Activated naive CD8-positive, alpha-beta T cell treated with anti-CD3 and anti-CD28 coated beads, Interleukin-2, amount 10 ng/mL, durations not matched to agents 7 days and 5 days (primary cell): Measurements from ENCODE around the gene VMA21. TPM values are rescaled to one million over a fixed set of nuclear protein-coding genes. Genes with fewer than 3 reads are reported as not detected.
A peak's percentile ranks its signal among the peaks of the same experiment; 100 is the strongest.

ENCODE experiments used
- ATAC-seq: fragments of 150-1000 bp; cut with Tn5 transposase; one replicate; pipeline ENCODE4 v1.10.0; 2021; ENCODE audit warnings: low read depth, moderate library complexity
- POLR2A ChIA-PET: fragments of 350-600 bp; sonication (Branson Sonifier 250); formaldehyde crosslinking; loops from one replicate; lab custom pipeline; 2021; ENCODE audit warnings: antibody characterized with exemption; lab: Charles Lee
- DNase-seq: peaks from one replicate; pipeline ENCODE4 v3.0.0; 2021
- H3K27ac Mint-ChIP-seq: one replicate; pipeline ENCODE4 v1.8.0; 2022; ENCODE audit warnings: mild to moderate bottlenecking, mixed read lengths
- H3K27me3 Mint-ChIP-seq: one replicate; pipeline ENCODE4 v1.8.0; 2022; ENCODE audit warnings: mild to moderate bottlenecking, moderate library complexity, mixed read lengths
- H3K36me3 Mint-ChIP-seq: one replicate; pipeline ENCODE4 v1.8.0; 2021; ENCODE audit warnings: mild to moderate bottlenecking, mixed read lengths
- H3K4me1 Mint-ChIP-seq: one replicate; pipeline ENCODE4 v1.8.0; 2021; ENCODE audit warnings: mixed read lengths
- H3K4me3 Mint-ChIP-seq: one replicate; pipeline ENCODE4 v1.8.0; 2022; ENCODE audit warnings: mild to moderate bottlenecking, moderate library complexity, mixed read lengths
- H3K9me3 Mint-ChIP-seq: one replicate; pipeline ENCODE4 v1.8.0; 2021; ENCODE audit warnings: mixed read lengths
- total RNA-seq, 2 experiments: library from RNA; stranded (reverse); gene quantifications; one replicate each; pipeline ENCODE4 v1.2.3, GENCODE V29; 2021

VMA21 gene, protein sequence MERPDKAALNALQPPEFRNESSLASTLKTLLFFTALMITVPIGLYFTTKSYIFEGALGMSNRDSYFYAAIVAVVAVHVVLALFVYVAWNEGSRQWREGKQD
- total RNA-seq: 10 to 100 TPM; 39.1 to 43.7 TPM

DNA sequence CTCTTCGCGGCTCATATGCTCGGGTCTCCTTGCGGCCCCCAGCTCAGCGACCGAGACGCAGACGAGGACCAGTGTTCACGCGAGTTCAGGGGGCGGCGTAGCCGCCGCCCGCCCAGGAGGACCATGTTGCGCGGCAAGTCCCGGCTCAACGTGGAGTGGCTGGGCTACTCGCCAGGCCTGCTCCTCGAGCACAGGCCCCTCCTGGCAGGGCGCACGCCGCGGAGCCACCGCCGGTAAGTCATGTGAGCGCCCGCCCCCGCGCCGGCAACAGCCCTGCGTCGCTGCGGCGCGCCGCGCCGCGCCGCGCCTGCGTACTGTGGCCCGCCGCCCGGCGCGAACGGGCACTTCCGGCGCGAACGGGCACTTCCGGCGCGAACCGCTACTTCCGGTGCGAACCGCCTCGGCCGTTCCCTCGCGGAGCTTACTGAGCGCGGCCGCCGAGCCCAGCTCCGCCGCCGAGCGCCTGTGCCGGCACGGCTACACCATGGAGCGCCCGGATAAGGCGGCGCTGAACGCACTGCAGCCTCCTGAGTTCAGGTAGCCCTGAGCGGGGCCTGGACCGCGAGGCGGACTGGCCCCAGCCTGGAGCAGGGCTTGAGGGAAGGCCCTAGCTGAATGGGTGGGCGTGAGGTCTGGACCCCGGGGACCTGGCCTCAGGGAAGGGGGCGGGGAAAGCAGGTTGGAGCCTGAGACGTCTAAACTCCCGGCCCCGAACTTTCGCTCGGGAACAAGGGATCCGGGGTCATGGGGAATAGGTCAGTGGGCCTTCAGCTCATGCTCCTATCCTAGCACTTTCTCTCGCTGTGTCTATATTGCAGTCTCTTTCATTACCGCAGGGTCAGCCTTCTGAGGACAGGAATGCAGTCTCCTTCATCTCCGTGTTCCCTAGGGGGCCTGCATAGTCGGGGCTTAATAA lies at the start of gene VMA21:
VMA21 (plus strand) TSS at position 382 of the 916 bp plus-strand sequence; CDS start at position 485, 103 bp downstream.
- H3K27me3 Mint-ChIP-seq: no peaks in the 10 kb centered on the region
- peak within 1 kb of the TSS; percentile 96 for H3K27ac Mint-ChIP-seq
- peak within 1 kb of the TSS; percentile 87 for H3K4me3 Mint-ChIP-seq
- peaks cover 6% of the 10 kb centered on the region for H3K36me3 Mint-ChIP-seq
- no peaks in the 10 kb centered on the region for H3K9me3 Mint-ChIP-seq
- ATAC-seq: peak; percentile 84
- peaks cover 37% of the 10 kb centered on the region for H3K4me1 Mint-ChIP-seq
- peak; percentile 83 for DNase-seq
- POLR2A ChIA-PET: interaction anchor here (0.7 to 1.9 kb wide), 4 partner anchors 13 to 703 kb away, joined by 3 to 4 read pairs (median 4); partner anchors contain the start of gene HMGB3

DNA sequence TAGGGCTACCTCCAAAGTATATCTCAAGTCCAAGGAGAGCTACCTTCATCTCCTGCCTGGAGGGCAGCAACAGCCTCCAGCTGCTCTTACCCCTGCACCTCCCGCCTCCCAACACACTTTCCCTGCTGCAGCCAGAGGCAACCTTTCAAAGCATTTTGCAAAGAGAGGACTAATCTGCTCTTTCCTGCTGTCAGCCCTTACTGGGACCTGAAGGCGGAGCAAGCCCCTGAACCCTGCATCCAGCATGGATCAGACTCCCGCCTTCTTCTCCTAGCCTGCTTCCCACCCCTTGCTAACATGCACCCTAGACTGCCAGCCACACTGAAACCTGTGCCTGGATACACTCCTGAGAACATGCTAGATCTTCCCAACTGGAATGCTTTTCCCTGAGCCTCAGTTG lies 37.7 kb upstream of the VMA21 start:
- no peak for ATAC-seq
- Mint-ChIP-seq H3K27ac (no peak overlapping the region), H3K36me3 (no peaks in the 10 kb centered on the region)

DNA sequence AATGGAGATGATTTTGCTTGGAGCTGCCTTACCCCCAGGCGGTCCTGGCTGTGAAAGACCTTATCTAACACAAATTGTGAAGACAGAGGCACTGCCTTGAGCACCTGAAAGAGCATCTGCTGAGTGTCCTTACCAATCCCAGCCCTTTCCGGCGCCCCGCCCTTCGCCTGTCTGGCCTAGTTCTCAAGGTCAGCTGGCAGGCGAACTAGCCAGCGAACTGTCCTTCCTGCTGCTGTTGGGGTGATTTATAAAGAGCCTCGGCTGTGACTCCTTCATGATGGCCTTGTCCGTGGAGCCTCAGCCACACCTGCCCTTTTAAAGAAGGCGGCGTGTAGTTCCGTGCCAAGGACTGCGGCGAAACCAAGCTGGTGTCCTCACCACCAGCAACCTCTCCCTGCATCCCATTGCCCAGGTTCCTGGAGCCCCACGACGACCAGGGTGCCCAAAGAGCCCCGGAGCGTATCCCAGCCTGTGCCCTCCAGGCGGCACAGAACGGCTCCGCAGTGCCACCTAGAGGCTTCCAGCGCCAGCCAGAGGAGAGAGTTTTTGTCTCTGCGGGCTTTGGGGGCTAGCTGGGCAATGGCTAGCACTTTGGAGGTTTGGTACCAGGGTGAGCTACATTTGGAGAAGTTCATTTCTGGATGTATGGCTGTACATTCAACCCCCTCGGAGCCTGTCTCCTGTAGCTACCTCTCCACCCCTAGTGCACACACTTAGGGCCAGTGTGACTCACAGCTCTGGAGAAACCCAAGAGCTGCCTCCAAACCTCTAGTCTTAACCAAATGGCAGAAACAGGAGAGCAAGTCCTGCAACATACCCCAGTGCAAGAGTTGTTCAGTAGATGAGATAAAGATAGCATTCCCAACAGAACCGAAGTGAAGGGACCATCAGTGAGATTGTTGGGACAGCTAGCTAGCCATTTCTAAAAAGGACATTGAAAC lies 36.8 kb upstream of the VMA21 start:
- peaks cover 18% of the 10 kb centered on the region for H3K27me3 Mint-ChIP-seq
- DNase-seq (peak; percentile 58), ATAC-seq (peak; percentile 75)
- H3K4me1 Mint-ChIP-seq: no peaks in the 10 kb centered on the region
- no peak overlapping the region for H3K27ac Mint-ChIP-seq
- no peaks in the 10 kb centered on the region for H3K36me3 Mint-ChIP-seq
- H3K4me3 Mint-ChIP-seq: peak overlapping the region; percentile 28
- POLR2A ChIA-PET: no interaction called here
- no peaks in the 10 kb centered on the region for H3K9me3 Mint-ChIP-seq

More for the DNA sequence above, 37.7 kb upstream of the VMA21 start:
- Mint-ChIP-seq H3K4me1 (no peaks in the 10 kb centered on the region), H3K27me3 (peaks cover 18% of the 10 kb centered on the region), H3K4me3 (no peak overlapping the region), H3K9me3 (no peaks in the 10 kb centered on the region)
- no peak for DNase-seq
- POLR2A ChIA-PET: no interaction called here

DNA sequence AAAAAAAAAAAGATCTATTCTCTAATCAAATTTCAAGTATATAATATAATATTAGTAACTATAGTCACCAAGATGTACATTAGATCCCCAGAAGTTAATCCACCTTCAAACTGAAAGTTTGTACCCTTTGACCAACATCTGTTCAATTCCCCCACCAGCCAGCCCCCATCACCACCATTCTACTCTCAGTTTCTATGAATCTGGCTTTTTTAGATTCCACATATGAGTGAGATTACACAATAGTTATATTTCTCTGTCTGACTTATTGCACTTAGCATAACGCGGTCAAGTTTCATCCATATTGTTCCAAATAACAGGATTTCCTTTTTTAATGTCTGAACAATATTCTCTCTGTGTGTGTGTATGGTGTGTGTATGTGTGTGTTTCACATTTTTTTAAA lies 33.7 kb upstream of the VMA21 start:
- Mint-ChIP-seq H3K27me3 (peaks cover 19% of the 10 kb centered on the region), H3K4me1 (no peaks in the 10 kb centered on the region), H3K27ac (no peak overlapping the region), H3K36me3 (no peaks in the 10 kb centered on the region), H3K9me3 (no peaks in the 10 kb centered on the region), H3K4me3 (no peak overlapping the region)
- POLR2A ChIA-PET: no interaction called here
- no peak for DNase-seq
- ATAC-seq: no peak

DNA sequence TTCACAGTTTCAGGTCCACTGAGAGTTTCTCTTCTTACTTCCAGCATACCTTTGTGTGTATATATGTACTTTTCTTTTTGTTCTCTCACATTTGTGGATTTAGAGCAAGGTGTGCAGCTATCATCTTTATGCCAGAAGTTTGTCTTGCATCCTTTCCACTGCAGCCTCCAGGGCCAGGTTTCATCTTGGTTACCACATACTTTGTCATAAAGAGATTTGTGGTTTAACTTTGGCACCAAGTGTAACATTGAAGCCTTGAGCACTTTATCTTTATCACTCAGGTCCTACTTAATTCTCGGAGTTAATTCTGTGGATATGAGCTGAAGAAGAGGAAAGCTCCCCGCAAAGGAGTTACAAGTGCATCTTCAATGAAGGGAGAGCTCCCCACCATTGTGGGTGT lies 31.4 kb upstream of the VMA21 start:
- Mint-ChIP-seq H3K36me3 (no peaks in the 10 kb centered on the region), H3K27ac (no peak overlapping the region), H3K27me3 (peaks cover 11% of the 10 kb centered on the region), H3K9me3 (peaks cover 4% of the 10 kb centered on the region), H3K4me1 (no peaks in the 10 kb centered on the region), H3K4me3 (no peak overlapping the region)
- POLR2A ChIA-PET: no interaction called here
- DNase-seq (no peak), ATAC-seq (no peak)

DNA sequence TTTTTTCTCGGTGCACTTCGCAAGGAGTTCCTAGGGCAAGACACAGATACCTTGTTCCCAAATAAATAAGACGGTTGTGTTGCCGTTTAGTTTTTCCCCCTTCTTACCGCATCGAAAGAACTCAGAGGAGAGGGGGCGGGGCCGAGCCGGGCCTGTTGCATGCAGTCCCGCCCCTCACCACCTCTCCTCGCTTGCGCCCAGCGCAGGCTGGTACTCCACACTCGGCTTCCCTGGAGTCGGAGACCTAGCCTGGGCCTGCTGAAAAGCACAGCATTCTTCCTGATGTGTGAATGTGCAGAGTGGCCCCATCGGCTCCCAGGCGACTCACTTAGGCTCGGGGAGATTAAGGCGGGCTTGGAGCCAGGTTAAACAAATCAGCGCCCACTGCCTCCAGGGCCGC lies 26.1 kb upstream of the VMA21 start:
- no peak for ATAC-seq
- H3K27me3 Mint-ChIP-seq: peaks cover 16% of the 10 kb centered on the region
- no peaks in the 10 kb centered on the region for H3K36me3 Mint-ChIP-seq
- POLR2A ChIA-PET: no interaction called here
- H3K27ac Mint-ChIP-seq: no peak overlapping the region
- no peaks in the 10 kb centered on the region for H3K4me1 Mint-ChIP-seq
- peaks cover 4% of the 10 kb centered on the region for H3K9me3 Mint-ChIP-seq
- no peak for DNase-seq
- H3K4me3 Mint-ChIP-seq: no peak overlapping the region

DNA sequence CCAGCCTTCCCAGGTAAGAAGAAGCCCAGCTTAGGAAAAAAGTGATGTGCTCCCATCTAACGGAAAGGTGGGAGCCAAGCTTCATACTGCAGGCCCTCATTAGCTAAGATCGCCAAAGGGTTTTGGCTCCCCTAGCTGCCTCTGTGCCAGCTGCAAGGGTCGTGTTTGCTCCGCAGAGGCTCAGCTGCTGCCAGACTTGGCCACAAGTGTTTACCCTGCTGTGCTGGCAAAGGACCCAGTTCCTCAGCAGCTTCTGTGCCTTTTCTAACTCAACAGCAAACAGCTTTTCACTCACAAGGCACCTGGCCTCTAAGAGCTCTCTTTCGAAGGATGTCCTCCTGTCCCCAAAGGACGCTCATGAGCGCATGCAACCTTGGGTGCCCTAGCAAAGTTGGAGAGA lies 12.2 kb upstream of the VMA21 start:
- no peak for ATAC-seq
- Mint-ChIP-seq H3K27me3 (peaks cover 6% of the 10 kb centered on the region), H3K4me3 (no peak overlapping the region), H3K36me3 (peaks cover 2% of the 10 kb centered on the region), H3K27ac (no peak overlapping the region), H3K4me1 (peaks cover 8% of the 10 kb centered on the region), H3K9me3 (no peaks in the 10 kb centered on the region)
- DNase-seq: no peak
- POLR2A ChIA-PET: no interaction called here

DNA sequence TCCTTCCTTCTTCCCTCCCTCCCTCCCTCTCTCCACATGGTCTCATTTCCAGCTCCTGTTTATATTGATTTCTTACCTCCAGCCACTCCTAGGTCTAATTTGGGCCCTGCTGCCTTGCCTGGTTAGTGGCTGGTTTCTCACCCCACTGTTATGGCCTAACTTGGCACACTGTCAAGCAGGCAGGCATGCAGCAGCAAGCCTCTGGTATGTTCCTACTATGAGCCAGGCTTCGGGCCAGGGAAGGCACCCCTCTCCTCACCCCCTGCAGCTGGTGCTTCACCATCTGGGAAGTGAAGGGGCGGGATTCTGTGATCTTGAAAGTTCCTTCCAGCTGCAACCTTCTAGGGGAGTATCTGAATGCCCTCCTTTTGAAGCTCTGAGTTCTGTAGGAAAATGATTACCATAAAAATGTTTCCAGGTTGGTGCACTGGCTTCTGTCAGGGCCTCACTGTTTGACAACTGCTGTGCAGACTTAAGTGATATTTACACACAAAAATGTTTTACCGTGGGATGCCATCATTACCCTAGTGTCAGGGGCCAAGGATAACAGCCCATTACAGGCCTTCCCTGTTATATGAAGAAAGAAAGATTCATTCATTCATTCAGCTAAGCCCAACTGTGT lies 10.1 kb upstream of the VMA21 start:
- DNase-seq (no peak), ATAC-seq (no peak)
- Mint-ChIP-seq H3K27me3 (peaks cover 6% of the 10 kb centered on the region), H3K4me3 (no peak overlapping the region), H3K9me3 (no peaks in the 10 kb centered on the region), H3K27ac (no peak overlapping the region), H3K4me1 (peaks cover 8% of the 10 kb centered on the region), H3K36me3 (peaks cover 2% of the 10 kb centered on the region)
- POLR2A ChIA-PET: no interaction called here

DNA sequence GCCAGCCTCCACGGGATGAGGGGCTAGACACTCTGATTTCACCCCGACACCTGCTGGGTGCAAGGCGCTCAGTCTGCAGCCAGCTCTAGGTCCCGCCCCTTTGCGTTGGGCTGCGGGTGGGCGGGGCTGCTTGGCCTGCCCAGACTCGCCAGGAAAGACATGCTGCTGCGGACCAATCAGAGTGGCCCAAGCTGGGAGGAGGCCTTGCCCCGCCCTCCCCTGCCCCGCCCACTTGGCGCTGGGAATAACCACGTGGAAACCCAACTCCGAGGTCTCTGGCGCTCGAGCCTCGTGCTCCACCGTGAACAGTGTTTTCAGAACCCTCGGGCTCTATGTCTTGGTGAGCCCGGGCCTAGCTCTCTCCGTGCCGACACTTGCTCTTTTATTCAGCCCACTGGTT lies 5.3 kb upstream of the VMA21 start:
- no peak overlapping the region for H3K27ac Mint-ChIP-seq
- no peak overlapping the region for H3K4me3 Mint-ChIP-seq
- peaks cover 17% of the 10 kb centered on the region for H3K4me1 Mint-ChIP-seq
- ATAC-seq: no peak
- H3K36me3 Mint-ChIP-seq: peaks cover 2% of the 10 kb centered on the region
- no peak for DNase-seq
- POLR2A ChIA-PET: interaction anchor here (1.5 kb wide), 1 partner anchor 8 kb away, joined by 4 read pairs; no protein-coding TSS in a partner anchor
- H3K27me3 Mint-ChIP-seq: no peaks in the 10 kb centered on the region
- no peaks in the 10 kb centered on the region for H3K9me3 Mint-ChIP-seq

DNA sequence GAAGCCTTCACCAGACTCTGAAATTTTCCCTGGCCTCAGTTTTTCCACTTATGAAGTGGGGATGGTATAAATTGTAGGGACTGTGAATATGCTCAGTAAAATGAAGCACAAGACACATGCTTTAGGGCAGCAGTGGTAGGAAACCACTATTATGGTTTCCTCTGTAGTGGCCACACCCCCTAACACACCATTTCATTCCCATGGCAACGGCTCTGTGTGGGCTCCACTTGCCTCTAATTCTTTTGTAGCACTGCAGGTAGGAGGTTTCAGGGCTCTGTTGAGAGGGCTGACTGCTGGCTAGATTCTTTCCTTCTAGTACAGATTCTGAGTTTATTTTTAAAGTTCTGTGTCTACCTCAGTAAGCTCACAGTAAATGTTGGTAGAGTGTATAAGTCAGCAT lies 3.5 kb upstream of the VMA21 start:
- DNase-seq: peak; percentile 39
- ATAC-seq: peak; percentile 61
- Mint-ChIP-seq H3K27me3 (no peaks in the 10 kb centered on the region), H3K9me3 (no peaks in the 10 kb centered on the region), H3K4me1 (peaks cover 22% of the 10 kb centered on the region), H3K27ac (peak overlapping the region; percentile 85), H3K4me3 (peak overlapping the region; percentile 64), H3K36me3 (peaks cover 2% of the 10 kb centered on the region)
- POLR2A ChIA-PET: no interaction called here

DNA sequence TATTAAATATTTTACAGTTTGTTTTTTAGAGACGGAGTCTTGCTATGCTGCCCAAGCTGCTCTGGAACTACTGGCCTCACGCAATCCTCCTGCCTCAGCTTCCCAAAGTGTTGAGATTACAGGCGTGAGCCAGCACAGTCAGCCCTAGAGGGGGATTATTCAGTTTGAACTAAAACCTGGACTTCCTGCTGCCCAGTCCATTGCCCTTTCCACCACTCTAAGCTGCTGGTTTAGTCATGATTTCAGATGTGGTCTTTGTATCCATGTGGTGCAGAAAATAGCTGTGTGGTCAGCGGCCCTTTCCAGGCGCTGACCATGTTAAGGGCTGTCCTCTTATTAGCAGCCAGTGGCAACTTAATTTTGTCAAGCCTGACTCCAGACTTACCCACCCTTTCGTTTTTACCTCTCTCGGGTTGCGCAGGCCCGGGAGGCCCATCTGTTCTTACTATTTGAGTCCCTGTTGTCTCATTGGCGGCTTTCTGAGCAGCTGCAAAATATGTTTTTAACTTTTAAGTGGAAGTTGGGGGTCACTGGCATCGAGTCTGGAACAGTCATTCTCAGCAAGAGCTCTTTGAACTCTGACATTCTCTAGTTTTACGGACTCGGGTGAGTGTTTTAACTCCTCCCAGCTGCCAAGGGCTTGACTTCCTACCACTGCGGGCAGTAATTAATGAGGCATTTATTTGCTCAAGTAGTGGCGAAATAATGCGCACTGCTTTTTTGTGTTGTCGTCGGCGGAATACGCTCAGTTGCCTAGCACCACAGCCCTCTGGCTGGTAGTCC lies 773 bp upstream of the VMA21 start:
- H3K36me3 Mint-ChIP-seq: peaks cover 6% of the 10 kb centered on the region
- no peaks in the 10 kb centered on the region for H3K27me3 Mint-ChIP-seq
- ATAC-seq (peak; percentile 27), DNase-seq (peak; percentile 33)
- POLR2A ChIA-PET: interaction anchor here (1.0 to 1.9 kb wide), 2 partner anchors 413 to 702 kb away, joined by 4 read pairs; partner anchors contain the start of gene HMGB3
- peak overlapping the region; percentile 96 for H3K27ac Mint-ChIP-seq
- no peaks in the 10 kb centered on the region for H3K9me3 Mint-ChIP-seq
- H3K4me3 Mint-ChIP-seq: peak overlapping the region; percentile 86
- H3K4me1 Mint-ChIP-seq: peaks cover 37% of the 10 kb centered on the region

DNA sequence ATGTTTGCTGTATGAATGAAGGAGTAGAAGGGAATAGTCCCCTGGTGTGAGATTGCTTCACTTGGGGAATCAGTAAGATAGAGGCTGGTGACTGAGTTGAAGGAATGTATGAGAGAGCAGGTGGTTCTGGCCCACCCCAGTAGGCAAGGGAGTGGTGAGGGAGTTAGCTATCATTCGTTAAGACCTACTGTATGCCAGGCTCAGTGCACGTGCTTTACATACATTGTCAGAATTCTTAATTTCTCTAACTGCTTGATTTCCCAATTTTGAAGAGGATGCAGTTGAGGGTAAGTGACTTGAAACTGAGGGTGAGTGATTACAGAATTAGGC lies 700 bp downstream of the VMA21 start:
- Mint-ChIP-seq H3K27ac (peak overlapping the region; percentile 84), H3K36me3 (peaks cover 6% of the 10 kb centered on the region), H3K9me3 (no peaks in the 10 kb centered on the region), H3K4me1 (peaks cover 35% of the 10 kb centered on the region), H3K4me3 (peak overlapping the region; percentile 87), H3K27me3 (no peaks in the 10 kb centered on the region)
- ATAC-seq (no peak), DNase-seq (no peak)
- POLR2A ChIA-PET: interaction anchor here (0.7 to 1.9 kb wide), 3 partner anchors 12 to 415 kb away, joined by 3 to 4 read pairs (median 4); partner anchors contain the start of gene HMGB3
